Pancreas (tissue), 10 donors: Measurements from ENCODE around the gene CCM2. TPM values are rescaled to one million over a fixed set of nuclear protein-coding genes. Genes with fewer than 3 reads are reported as not detected.
A peak's percentile ranks its signal among the peaks of the same experiment; 100 is the strongest.

Experiments
- ATAC-seq, 4 donors: fragments of 200-7000 bp; cut with Tn5 transposase; one replicate each; pipeline versions ENCODE4 v1.8.0 to v1.9.1; 2020; ENCODE audit warnings: mild to moderate bottlenecking in 4 of 4, moderate library complexity in 4 of 4
- DNase-seq, 6 donors: peaks; one replicate each; pipeline ENCODE4 v3.0.0-alpha.2; 2020
- FAIRE-seq: peaks from 2 replicates; lab custom pipeline; 2012; peaks lifted over from hg19 to GRCh38; lab: Jason Lieb, UNC
- H3K27ac ChIP-seq, 4 donors: fragments of 200-600 bp; sonication (generic); 1 replicate in 3 of 4; 2 replicates in 1 of 4; pipeline versions ENCODE4 v1.5.0 to v1.8.0; 2020
- H3K27me3 ChIP-seq, 4 donors: fragments of 200-600 bp; one replicate each; pipeline ENCODE4 v1.8.0; 2021
- H3K36me3 ChIP-seq, 3 donors: fragments of 200-600 bp; sonication (generic) in 1 of 3; one replicate each; pipeline versions ENCODE4 v1.5.0 to v1.8.0; 2020 to 2021
- H3K4me1 ChIP-seq, 3 donors: fragments of 200-600 bp; one replicate each; pipeline ENCODE4 v1.8.0; 2021
- H3K4me3 ChIP-seq, 4 donors: fragments of 200-600 bp; sonication (generic) in 2 of 4; one replicate each; pipeline versions ENCODE4 v1.5.0 to v1.8.0; 2020 to 2021
- H3K9me3 ChIP-seq, 4 donors: fragments of 200-600 bp; one replicate each; pipeline ENCODE4 v1.8.0; 2021
- CTCF ChIP-seq, 4 donors: fragments of 200-600 bp; sonication (generic) in 3 of 4; IDR thresholded peaks; one replicate each; pipeline versions ENCODE4 v1.5.0 to v1.8.0; 2021; ENCODE audit warnings: antibody characterized with exemption in 4 of 4
- WGBS, 2 donors: extraction: QIAGEN DNeasy Blood & Tissue Kit; methylation state at CpG; one replicate each; pipeline ENCODE4 v1.1.7; 2013; 5-methylcytosine and 5-hydroxymethylcytosine counted together
- intact Hi-C, 3 donors: fragments of 100-400 bp; cut with DNase I; formaldehyde crosslinking; loops; one replicate each; pipeline versions ENCODE4 v1.11.1 to v1.14.2; 2022
- polyA plus RNA-seq, 2 donors: library from polyadenylated mRNA; stranded (reverse); fragments of 200-250 nt; gene quantifications; one replicate each; pipeline ENCODE4 v1.2.3, GENCODE V29; 2013
- total RNA-seq, 6 donors: library from RNA; stranded (reverse); fragmentation: NEBNext Ultra II Directional in 4 of 6; extraction: Animal tissue kit (Norgen Biotek cat#: 25700) in 4 of 6; gene quantifications; one replicate each; pipeline versions ENCODE4 v1.2.1 to v1.2.4, GENCODE V29; 2021 to 2023
- donor health status: healthy with polysubstance abuse.
- donor health status: DM: no; HTN: no; CAD: no; lungs with moderate emphysema.
- donor health status: DM: no; HTN: no; CAD: no.
- donor health status: control.
- donor health status: control.
- donor health status: Bipolar disorder and iron deficiency.
- donor health status: DM: yes; HTN: yes; CAD: no.
- donor health status: DM: no; HTN: no; CAD: no.
- donor health status: DM: no; HTN: no; CAD: no.
- donor health status: DM: yes; HTN: yes; CAD: no.

CCM2 gene
- total and polyA plus RNA-seq, 8 donors, result 13.4 to 33.7 (median 16.5) TPM

- Histone ChIP-seq H3K4me3 (no peak overlapping the region), H3K36me3 (peaks cover 0 to 14% (median 5%) of the 10 kb centered on the region in 3 donors), H3K4me1 (no peaks in the 10 kb centered on the region), H3K9me3 (no peaks in the 10 kb centered on the region), H3K27ac (no peak overlapping the region), H3K27me3 (no peaks in the 10 kb centered on the region)
- TF ChIP-seq CTCF (IDR thresholded peaks at IDR 0.05), result no peak
- 83 to 95% methylated on average over 12 of the region's 12 CpGs for WGBS, 2 donors
- intact Hi-C loops, result no loop called here
- DNase-seq (peak in 1 of 6 donors; percentile 3), ATAC-seq (no peak), FAIRE-seq (no peak)
Measured at GRCh38 chr7:45065031-45065995, 65.3 kb downstream of the CCM2 start.

GRCh38 chr7:45066409-45066808, 66.4 kb downstream of the CCM2 start:
- Histone ChIP-seq H3K36me3 (peaks cover 0 to 15% (median 5%) of the 10 kb centered on the region in 3 donors), H3K27ac (no peak overlapping the region), H3K4me3 (no peak overlapping the region), H3K9me3 (no peaks in the 10 kb centered on the region), H3K4me1 (no peaks in the 10 kb centered on the region), H3K27me3 (no peaks in the 10 kb centered on the region)
- no peak for DNase-seq
- no peak for TF ChIP-seq CTCF (IDR thresholded peaks at IDR 0.05)
- intact Hi-C loops, result no loop called here
- no peak for FAIRE-seq
- 88 to 90% methylated on average over 7 of the region's 7 CpGs for WGBS, 2 donors
- ATAC-seq, result no peak

- DNase-seq (no peak), FAIRE-seq (no peak), ATAC-seq (no peak)
- Histone ChIP-seq H3K36me3 (peaks cover 0 to 21% (median 5%) of the 10 kb centered on the region in 3 donors), H3K9me3 (no peaks in the 10 kb centered on the region), H3K27me3 (no peaks in the 10 kb centered on the region), H3K4me1 (no peaks in the 10 kb centered on the region), H3K4me3 (no peak overlapping the region), H3K27ac (no peak overlapping the region)
- WGBS, 2 donors, result 95 to 97% methylated on average over 3 of the region's 3 CpGs
- no peak for TF ChIP-seq CTCF (IDR thresholded peaks at IDR 0.05)
- intact Hi-C loops, result no loop called here
Measured at GRCh38 chr7:45067582-45067981, 67.6 kb downstream of the CCM2 start.

GRCh38 chr7:45068236-45069023, 68.4 kb downstream of the CCM2 start:
- Histone ChIP-seq H3K4me1 (no peaks in the 10 kb centered on the region), H3K27me3 (no peaks in the 10 kb centered on the region), H3K4me3 (no peak overlapping the region), H3K27ac (no peak overlapping the region), H3K36me3 (peaks cover 0 to 21% (median 5%) of the 10 kb centered on the region in 3 donors), H3K9me3 (no peaks in the 10 kb centered on the region)
- no peak for FAIRE-seq
- DNase-seq, result no peak
- ATAC-seq, result no peak
- WGBS, 2 donors, result 91 to 97% methylated on average over 15 of the region's 15 CpGs
- intact Hi-C loops, result no loop called here
- no peak for TF ChIP-seq CTCF (IDR thresholded peaks at IDR 0.05)
